NCI-H2081 (cell line): Measurements from ENCODE around the gene TRPM1.

ENCODE experiments used
- DNase-seq, 2 experiments: peaks; one replicate each; lab custom pipeline; 2025; lab: John Stamatoyannopoulos, UW

The TRPM1 gene

DNA sequence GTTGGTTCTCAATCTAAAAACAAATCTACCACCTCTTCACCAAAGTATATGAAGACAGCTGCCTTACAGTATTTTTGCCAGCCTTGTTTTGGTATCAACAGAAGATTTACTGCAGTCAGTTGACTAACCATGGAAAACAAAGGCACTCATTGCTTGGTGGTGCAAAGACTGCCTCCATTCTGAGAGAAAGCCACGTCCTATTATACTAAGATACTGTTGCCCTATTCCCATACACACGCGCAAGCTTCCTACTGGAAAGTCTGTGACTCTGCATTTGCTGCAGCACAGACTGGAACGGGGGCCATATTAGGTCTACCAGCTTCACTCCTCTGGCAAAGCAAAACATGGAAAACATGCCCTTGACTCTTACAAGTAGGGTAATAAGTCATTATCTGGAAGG lies 128.1 kb downstream of the TRPM1 start:
- DNase-seq, result no peak

DNA sequence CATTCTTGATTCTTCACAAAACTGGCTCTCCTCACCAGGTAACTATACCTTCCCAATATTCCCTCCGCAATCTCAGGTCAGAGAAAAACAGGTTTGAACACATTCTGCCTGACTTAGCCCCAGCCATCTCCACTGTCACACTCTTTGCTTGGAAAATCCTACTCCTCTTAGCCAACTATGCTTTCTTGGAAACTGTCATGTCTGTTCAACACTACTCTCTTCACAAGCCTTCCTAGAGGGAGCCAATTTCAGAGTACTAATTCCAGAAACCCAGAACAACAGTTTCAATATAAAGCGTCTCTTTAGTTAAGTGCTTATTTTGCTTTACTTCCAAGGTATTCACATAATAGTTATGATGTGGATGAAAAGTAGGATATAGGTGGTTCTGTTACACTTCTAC lies 131.8 kb downstream of the TRPM1 start:
- DNase-seq, result no peak

DNA sequence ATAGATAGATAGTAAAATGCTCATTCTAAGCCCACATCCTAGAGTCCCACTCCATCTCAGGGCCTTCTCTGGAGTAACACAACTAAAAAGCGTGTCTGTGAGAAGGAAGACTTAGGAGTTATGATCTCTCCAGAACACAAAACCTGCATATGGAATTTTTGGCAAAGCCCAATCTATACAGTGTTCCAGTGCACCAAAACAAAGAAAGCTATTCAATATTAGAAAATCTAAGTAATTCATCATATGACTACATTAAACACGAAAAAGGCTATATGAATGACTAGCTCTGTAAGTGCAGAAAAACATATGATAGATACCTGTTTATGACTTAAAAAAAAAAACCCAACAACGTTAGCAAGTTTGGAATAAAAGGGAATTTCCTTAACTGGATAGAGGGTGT lies 137.8 kb downstream of the TRPM1 start:
- DNase-seq, result no peak

DNA sequence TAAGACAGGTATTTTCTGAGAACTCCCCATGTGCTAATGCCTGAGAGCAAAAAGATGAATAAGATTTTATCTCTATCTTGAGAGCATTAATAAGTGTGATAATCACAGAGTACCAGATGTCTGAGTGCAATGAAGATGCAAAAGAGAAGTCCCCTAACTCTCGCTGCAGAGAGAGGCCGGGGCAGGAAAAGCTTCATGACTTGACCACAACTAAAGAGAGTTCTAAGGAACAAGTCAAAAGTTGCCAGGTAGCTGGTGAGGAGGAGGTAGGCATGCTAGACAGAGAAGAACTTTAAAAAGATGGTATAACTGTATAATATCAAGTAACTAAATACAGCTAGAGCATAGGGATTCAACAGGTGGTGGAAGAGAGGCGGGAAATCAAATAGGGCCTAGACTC lies 138.9 kb downstream of the TRPM1 start:
- DNase-seq, result no peak

DNA sequence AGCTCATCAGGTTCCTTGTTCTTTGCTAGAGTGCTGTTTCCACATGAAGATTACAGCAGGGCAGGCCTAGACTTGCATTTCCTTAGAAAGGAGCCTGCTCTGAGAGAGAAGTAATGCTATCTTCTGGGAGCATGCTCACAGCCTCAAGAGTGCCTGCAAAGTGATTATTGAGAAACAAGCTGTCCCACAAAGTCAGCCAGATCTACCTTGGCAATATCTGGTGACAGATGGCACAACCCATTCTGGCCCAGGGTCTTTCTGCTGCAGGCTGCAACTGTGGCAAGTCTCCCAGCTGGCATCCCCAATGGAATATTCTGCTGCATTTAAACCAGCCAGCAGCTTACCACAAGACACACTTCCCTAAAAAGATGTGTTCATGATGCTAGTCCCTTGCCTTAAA lies 139.4 kb downstream of the TRPM1 start:
- DNase-seq, result no peak

DNA sequence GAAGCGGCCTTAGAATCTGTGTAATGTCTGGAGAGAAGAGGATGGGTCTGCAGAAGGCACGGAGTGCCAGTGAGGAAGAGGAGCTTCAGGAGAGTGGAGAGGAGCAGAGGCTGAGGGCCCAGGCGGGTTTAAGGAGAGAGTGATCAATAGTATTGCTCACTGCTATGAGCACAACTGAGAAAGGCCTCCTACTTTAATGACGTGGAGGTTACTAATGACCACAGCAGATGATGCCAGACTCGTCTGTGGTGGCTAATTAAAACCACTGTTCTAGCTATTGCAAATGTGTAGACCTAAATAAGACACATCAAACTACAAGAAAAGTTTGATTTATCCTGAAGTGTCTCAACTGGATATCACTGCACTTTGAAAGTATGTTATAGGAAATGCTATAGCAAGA lies 143.3 kb downstream of the TRPM1 start:
- DNase-seq, result no peak

DNA sequence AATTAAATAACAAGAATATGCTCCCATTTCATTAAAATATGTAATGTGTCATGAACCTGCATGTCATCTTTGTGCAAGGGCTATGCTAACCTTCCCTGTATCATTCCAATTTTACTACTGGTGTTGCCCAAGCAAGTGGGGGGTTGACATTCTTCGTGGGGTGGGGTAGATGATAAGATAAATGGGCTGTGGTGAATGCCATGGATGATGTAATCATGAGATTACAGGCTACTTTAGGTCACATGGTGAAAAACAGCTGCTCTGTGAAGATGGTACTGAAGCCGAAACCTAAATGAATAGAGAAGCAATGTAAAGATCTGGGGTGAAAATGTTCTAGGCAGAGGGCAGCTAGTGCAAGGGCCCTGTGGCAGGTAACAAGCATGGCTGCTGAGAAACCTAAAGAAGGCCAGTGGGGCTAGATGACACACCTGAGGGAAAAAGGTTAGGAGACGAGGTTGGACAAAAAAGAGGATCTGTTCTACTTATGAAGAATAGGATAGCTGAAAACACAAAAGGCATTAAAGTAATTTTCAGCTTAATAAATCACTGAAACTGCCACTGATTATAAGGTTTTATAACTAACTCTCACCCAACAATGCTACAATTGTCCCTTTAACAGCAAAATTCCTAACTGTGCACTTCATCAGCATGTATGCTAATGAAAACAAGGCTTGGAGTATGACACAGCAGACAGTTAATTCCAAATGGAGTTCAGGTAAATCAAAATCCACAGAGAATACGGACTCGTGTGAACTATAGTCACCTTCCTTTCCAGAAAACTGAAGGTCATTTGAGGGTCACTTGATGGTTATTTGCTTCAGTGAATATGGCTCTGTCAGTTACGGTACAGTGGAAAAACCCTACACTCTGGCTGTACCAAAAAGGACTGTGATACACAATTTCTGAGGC lies 145.1 kb downstream of the TRPM1 start:
- DNase-seq, result no peak

DNA sequence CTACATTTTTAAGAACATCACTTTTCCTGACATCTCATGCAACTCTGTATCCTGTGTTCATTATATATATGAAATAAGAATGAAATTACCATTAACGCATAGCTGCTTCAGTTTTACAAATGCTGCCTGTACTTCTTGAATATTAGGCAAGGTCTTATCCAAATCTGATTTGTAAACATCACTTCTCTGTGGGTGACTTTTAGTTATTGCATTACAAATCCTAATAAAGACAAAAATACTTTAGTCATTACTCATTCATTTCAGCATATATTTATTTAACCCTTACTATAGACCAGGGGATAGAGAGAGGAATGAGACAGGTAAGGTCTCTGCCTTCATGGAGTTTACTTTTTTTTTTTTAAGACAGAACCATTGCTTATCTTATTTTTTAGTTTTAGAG lies 146.9 kb downstream of the TRPM1 start:
- DNase-seq, result no peak

DNA sequence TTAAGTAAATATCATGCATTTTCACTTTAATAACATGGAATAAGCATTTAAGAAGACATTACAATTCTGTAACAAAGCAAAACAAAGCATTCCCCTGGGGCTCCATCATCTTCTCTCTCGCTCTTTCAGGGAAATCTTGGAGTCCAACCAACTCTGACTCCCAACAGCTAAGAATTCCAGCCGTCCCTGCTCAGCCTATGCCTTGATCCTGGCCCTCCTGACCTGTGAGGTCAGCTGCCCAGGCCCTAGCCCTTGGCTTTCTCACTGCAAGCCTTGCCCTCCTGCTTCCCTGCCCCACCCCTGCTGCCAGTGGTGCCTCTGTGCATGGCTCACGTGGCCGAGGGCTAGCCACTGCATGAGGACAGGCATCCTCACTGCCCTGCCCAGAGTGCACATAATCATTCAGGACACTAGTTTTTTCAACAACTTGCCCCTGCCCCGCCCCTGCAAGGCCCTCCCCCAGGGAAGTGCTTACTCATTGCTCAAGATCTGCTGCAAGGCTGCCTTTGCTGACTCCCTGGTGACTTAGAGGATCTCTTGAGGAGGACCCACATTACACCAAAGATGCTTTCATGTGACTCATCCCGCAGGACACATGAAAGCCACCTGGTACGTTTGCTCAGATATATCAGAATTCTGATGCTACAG lies 147.7 kb downstream of the TRPM1 start:
- DNase-seq, result no peak

DNA sequence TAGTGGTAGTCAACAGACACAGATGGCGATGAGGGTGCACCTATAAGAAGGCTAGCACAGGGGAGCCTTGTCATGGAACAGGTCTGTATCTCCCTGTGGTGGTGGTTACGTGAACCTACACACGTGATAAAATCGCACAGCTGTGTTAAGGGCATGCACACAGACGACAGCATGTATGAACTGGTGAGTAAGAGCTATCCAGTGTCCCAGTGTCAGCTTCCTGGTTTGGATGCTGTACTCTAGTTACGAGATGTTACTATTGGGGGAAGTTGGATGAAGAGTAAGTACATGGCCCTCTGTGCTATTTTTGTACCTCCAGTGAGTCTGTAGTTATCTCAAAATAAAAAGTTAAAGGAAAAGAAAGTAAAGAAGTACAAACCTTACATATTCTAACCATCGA lies 148.3 kb downstream of the TRPM1 start:
- no peak for DNase-seq
